WERI-Rb-1 (cell line): ENCODE data around the gene TRPV4.
A peak's percentile ranks its signal among the peaks of the same experiment; 100 is the strongest.

Source experiments
- DNase-seq: peaks from one replicate; pipeline ENCODE4 v3.0.0-alpha.2; 2020
- H3K27ac ChIP-seq: fragments of 250-450 bp; sonication (Bioruptor Pico); 2 replicates; pipeline ENCODE4 v1.5.1; 2020; ENCODE audit warnings: mild to moderate bottlenecking, moderate library complexity
- H3K27me3 ChIP-seq: fragments of 250-450 bp; sonication (Bioruptor Pico); 2 replicates; pipeline ENCODE4 v1.5.1; 2021; ENCODE audit warnings: mild to moderate bottlenecking, low read depth, moderate library complexity; ENCODE audit not compliant: insufficient read depth, severe bottlenecking
- H3K36me3 ChIP-seq: fragments of 250-450 bp; sonication (Bioruptor Pico); 2 replicates; pipeline ENCODE4 v1.5.1; 2020; ENCODE audit warnings: mild to moderate bottlenecking, moderate library complexity
- H3K4me3 ChIP-seq: 2 replicates; pipeline ENCODE4 v1.5.1; 2011; ENCODE audit warnings: low read depth, mild to moderate bottlenecking, control low read depth, low read length
- H3K9me3 ChIP-seq: fragments of 250-450 bp; sonication (Bioruptor Pico); 2 replicates; pipeline ENCODE4 v1.5.1; 2021; ENCODE audit warnings: mild to moderate bottlenecking, moderate library complexity; ENCODE audit not compliant: severe bottlenecking
- CTCF ChIP-seq: IDR thresholded peaks from 2 replicates; pipeline ENCODE4 v1.5.1; 2011; ENCODE audit warnings: low read depth, mild to moderate bottlenecking, control low read depth, inconsistent platforms, low read length

Gene TRPV4

GRCh38 chr12:109822416-109822815 lies 10.8 kb downstream of the TRPV4 start:
- TF ChIP-seq CTCF: no peak
- no peak for DNase-seq
- H3K9me3 ChIP-seq: no peaks in the 10 kb centered on the region
- no peaks in the 10 kb centered on the region for H3K27me3 ChIP-seq
- H3K36me3 ChIP-seq: no peaks in the 10 kb centered on the region
- peak overlapping the region; percentile 88 for H3K27ac ChIP-seq
- no peak overlapping the region for H3K4me3 ChIP-seq

GRCh38 chr12:109821968-109822367 lies 11.2 kb downstream of the TRPV4 start:
- Histone ChIP-seq H3K9me3 (no peaks in the 10 kb centered on the region), H3K4me3 (no peak overlapping the region), H3K27ac (peak overlapping the region; percentile 88), H3K36me3 (no peaks in the 10 kb centered on the region), H3K27me3 (no peaks in the 10 kb centered on the region)
- no peak for DNase-seq
- no peak for TF ChIP-seq CTCF

GRCh38 chr12:109820816-109821381 lies 12.3 kb downstream of the TRPV4 start:
- peak overlapping the region; percentile 88 for H3K27ac ChIP-seq
- no peak overlapping the region for H3K4me3 ChIP-seq
- H3K9me3 ChIP-seq: no peaks in the 10 kb centered on the region
- peak; percentile 98 for DNase-seq
- no peak for TF ChIP-seq CTCF
- H3K36me3 ChIP-seq: no peaks in the 10 kb centered on the region
- no peaks in the 10 kb centered on the region for H3K27me3 ChIP-seq

- Histone ChIP-seq H3K4me3 (no peak overlapping the region), H3K27me3 (no peaks in the 10 kb centered on the region), H3K36me3 (no peaks in the 10 kb centered on the region), H3K27ac (peak overlapping the region; percentile 88), H3K9me3 (peaks cover 3% of the 10 kb centered on the region)
- DNase-seq: no peak
- TF ChIP-seq CTCF: no peak
Measured at GRCh38 chr12:109818905-109819500, 14.2 kb downstream of the TRPV4 start.

- peaks cover 4% of the 10 kb centered on the region for H3K9me3 ChIP-seq
- no peak overlapping the region for H3K27ac ChIP-seq
- no peaks in the 10 kb centered on the region for H3K27me3 ChIP-seq
- DNase-seq: no peak
- H3K4me3 ChIP-seq: no peak overlapping the region
- TF ChIP-seq CTCF: no peak
- no peaks in the 10 kb centered on the region for H3K36me3 ChIP-seq
Measured at GRCh38 chr12:109818253-109818652, 14.9 kb downstream of the TRPV4 start.

- Histone ChIP-seq H3K4me3 (no peak overlapping the region), H3K27me3 (no peaks in the 10 kb centered on the region), H3K9me3 (peaks cover 4% of the 10 kb centered on the region), H3K36me3 (no peaks in the 10 kb centered on the region), H3K27ac (no peak overlapping the region)
- TF ChIP-seq CTCF: no peak
- DNase-seq: no peak
Measured at GRCh38 chr12:109817627-109818231, 15.5 kb downstream of the TRPV4 start.
